Neutrophil (primary cell): ENCODE results near the gene WDR36.

Experiments
- H3K27ac ChIP-seq: fragments of 200-600 bp; sonication (generic); 2 replicates; pipeline ENCODE4 v1.5.1; 2016; ENCODE audit warnings: mild to moderate bottlenecking, moderate library complexity
- H3K27me3 ChIP-seq: fragments of 200-600 bp; sonication (generic); 2 replicates; pipeline ENCODE4 v1.6.0; 2016; ENCODE audit warnings: mild to moderate bottlenecking
- H3K36me3 ChIP-seq: fragments of 200-600 bp; sonication (generic); 2 replicates; pipeline ENCODE4 v1.5.1; 2017
- H3K4me1 ChIP-seq, 2 experiments: fragments of 200-600 bp in 1 of 2; sonication (generic) in 1 of 2; 1 replicate in 1 of 2; 2 replicates in 1 of 2; pipeline versions ENCODE4 v1.5.1 to v1.6.1; 2013 to 2016; ENCODE audit warnings: low read depth in 1 of 2, low read length in 1 of 2, mild to moderate bottlenecking in 1 of 2, moderate library complexity in 1 of 2; ENCODE audit not compliant: control insufficient read depth in 1 of 2, insufficient read depth in 1 of 2
- H3K4me3 ChIP-seq, 2 experiments: fragments of 200-600 bp in 1 of 2; sonication (generic) in 1 of 2; 1 replicate in 1 of 2; 2 replicates in 1 of 2; pipeline ENCODE4 v1.5.1; 2013 to 2016; ENCODE audit warnings: low read depth in 1 of 2, low read length in 1 of 2, mild to moderate bottlenecking in 1 of 2, moderate library complexity in 1 of 2
- H3K9me3 ChIP-seq: fragments of 200-600 bp; sonication (generic); 2 replicates; pipeline ENCODE4 v1.5.1; 2016
- CTCF ChIP-seq: fragments of 200-600 bp; sonication (generic); IDR thresholded peaks from 2 replicates; pipeline ENCODE4 v1.5.1; 2016; ENCODE audit warnings: antibody characterized with exemption

WDR36 gene

GRCh38 chr5:111071413-111071812, 20.7 kb upstream of the WDR36 start, which contains the start of gene TSLP:
Gene TSLP, plus strand, starts transcription at chr5:111071713. Its CDS starts 178 bp downstream, at chr5:111071891.
- H3K9me3 ChIP-seq, result no peaks in the 10 kb centered on the region
- H3K4me3 ChIP-seq, result no peak within 1 kb of the TSS
- peaks cover 80% of the 10 kb centered on the region for H3K27me3 ChIP-seq
- no peak for TF ChIP-seq CTCF
- H3K27ac ChIP-seq, result no peak within 1 kb of the TSS
- H3K4me1 ChIP-seq, result peaks cover 5 to 21% of the 10 kb centered on the region in 2 experiments
- no peaks in the 10 kb centered on the region for H3K36me3 ChIP-seq

GRCh38 chr5:111072949-111073682, 19.0 kb upstream of the WDR36 start:
- peak overlapping the region; percentile 12 to 42 for H3K4me3 ChIP-seq
- TF ChIP-seq CTCF, result no peak
- H3K4me1 ChIP-seq, result peaks cover 5 to 24% of the 10 kb centered on the region in 2 experiments
- H3K36me3 ChIP-seq, result no peaks in the 10 kb centered on the region
- no peaks in the 10 kb centered on the region for H3K9me3 ChIP-seq
- H3K27me3 ChIP-seq, result peaks cover 63% of the 10 kb centered on the region
- no peak overlapping the region for H3K27ac ChIP-seq

- Histone ChIP-seq H3K4me1 (peaks cover 5 to 24% of the 10 kb centered on the region in 2 experiments), H3K36me3 (no peaks in the 10 kb centered on the region), H3K9me3 (no peaks in the 10 kb centered on the region), H3K27ac (no peak overlapping the region), H3K4me3 (no peak overlapping the region), H3K27me3 (peaks cover 52% of the 10 kb centered on the region)
- no peak for TF ChIP-seq CTCF
Observed at GRCh38 chr5:111074244-111074643, 17.9 kb upstream of the WDR36 start.

- no peak for TF ChIP-seq CTCF
- Histone ChIP-seq H3K27ac (no peak overlapping the region), H3K9me3 (no peaks in the 10 kb centered on the region), H3K27me3 (peaks cover 39% of the 10 kb centered on the region), H3K4me1 (peaks cover 5 to 24% of the 10 kb centered on the region in 2 experiments), H3K36me3 (no peaks in the 10 kb centered on the region), H3K4me3 (no peak overlapping the region)
Observed at GRCh38 chr5:111075520-111075919, 16.6 kb upstream of the WDR36 start.

GRCh38 chr5:111076091-111076490, 16.1 kb upstream of the WDR36 start:
- TF ChIP-seq CTCF, result no peak
- H3K9me3 ChIP-seq, result no peaks in the 10 kb centered on the region
- no peak overlapping the region for H3K27ac ChIP-seq
- H3K36me3 ChIP-seq, result no peaks in the 10 kb centered on the region
- H3K4me3 ChIP-seq, result no peak overlapping the region
- peaks cover 33% of the 10 kb centered on the region for H3K27me3 ChIP-seq
- peaks cover 5 to 24% of the 10 kb centered on the region in 2 experiments for H3K4me1 ChIP-seq
